Measurements from ENCODE around the gene DCAF4. TPM values are rescaled to one million over a fixed set of nuclear protein-coding genes. Genes with fewer than 3 reads are reported as not detected.
A peak's percentile ranks its signal among the peaks of the same experiment; 100 is the strongest.

DCAF4 gene
- total and polyA plus RNA-seq, 2 of the 4 experiments (the other 2 are of a cell fraction): 28.8 to 29.4 TPM

GRCh38 chr14:72921396-72921795 lies 4.9 kb upstream of the DCAF4 start:
- in situ Hi-C loops (cut with MboI; ENCODE audit: low sequenced_read_pairs): no loop called here
- Histone ChIP-seq H3K36me3 (ENCODE audit: control insufficient read depth, insufficient read depth, low read length) (no peaks in the 10 kb centered on the region), H4K91ac (ENCODE audit: insufficient read depth, low read depth, low read length) (peak overlapping the region; percentile 7; the same call in 1 of the 2 replicates), H4K5ac (ENCODE audit: low read depth, low read length) (no peak overlapping the region), H4K8ac (ENCODE audit: low read depth in 2 of 2, low read length in 2 of 2) (no peak overlapping the region), H2AK9ac (replicated peaks; ENCODE audit: low read depth, low read length, poor library complexity) (no peak overlapping the region), H3K4me1 (ENCODE audit: control insufficient read depth, insufficient read depth, low read length) (peaks cover 2% of the 10 kb centered on the region; the same call in 1 of the 2 replicates), H3K27ac (ENCODE audit: insufficient read depth, low read length) (no peak overlapping the region), H2BK5ac (ENCODE audit: low read depth, low read length, poor library complexity, severe bottlenecking) (no peak overlapping the region), H2AFZ (replicated peaks; ENCODE audit: low read length, poor library complexity) (no peak overlapping the region), H3K4ac (ENCODE audit: low read depth, low read length) (no peak overlapping the region), H3K79me1 (ENCODE audit: low read depth in 1 of 2, low read length in 2 of 2) (no peaks in the 10 kb centered on the region), H3K27me3 (ENCODE audit: control insufficient read depth, insufficient read depth, low read length) (no peaks in the 10 kb centered on the region; the same call in 1 of the 2 replicates), H2AK5ac (ENCODE audit: low read depth, low read length) (no peak overlapping the region; the same call in 1 of the 2 replicates), H3K18ac (ENCODE audit: low read depth, low read length) (no peak overlapping the region), H3K4me2 (ENCODE audit: low read depth, low read length) (no peak overlapping the region), H3K23ac (ENCODE audit: low read depth, low read length) (no peak overlapping the region), H2BK120ac (ENCODE audit: low read depth, low read length) (no peak overlapping the region), H4K20me1 (ENCODE audit: insufficient read depth, low read length) (no peaks in the 10 kb centered on the region), H3K4me3 (ENCODE audit: insufficient read depth, low read depth, low read length) (no peak overlapping the region), H3K9me3 (ENCODE audit: control insufficient read depth, insufficient read depth, low read length) (no peaks in the 10 kb centered on the region), H2BK20ac (ENCODE audit: low read depth, low read length) (peak overlapping the region; percentile 22; the same call in 1 of the 2 replicates), H3K56ac (ENCODE audit: extremely low read depth, insufficient read depth, low read length) (no peak overlapping the region), H3K9ac (ENCODE audit: low read depth, low read length) (no peak overlapping the region), H3K9me1 (ENCODE audit: insufficient read depth, low read length) (no peaks in the 10 kb centered on the region; the same call in 1 of the 2 replicates), H2BK15ac (ENCODE audit: low read depth, low read length) (no peak overlapping the region), H3K14ac (replicated peaks; ENCODE audit: low read depth, low read length) (no peak overlapping the region)
- TF ChIP-seq SMC3 (IDR thresholded peaks at IDR 0.05; ENCODE audit: low read depth, low read length) (no peak), MAZ (IDR thresholded peaks at IDR 0.05; ENCODE audit: borderline replicate concordance, low read depth, low read length) (no peak), RFX5 (IDR thresholded peaks at IDR 0.05; ENCODE audit: low read depth, low read length) (no peak), BHLHE40 (IDR thresholded peaks at IDR 0.05; ENCODE audit: low read depth, low read length) (no peak), NFE2L2 (IDR thresholded peaks at IDR 0.05; ENCODE audit: low read depth, low read length) (no peak), FOS (IDR thresholded peaks at IDR 0.05; ENCODE audit: low read depth, low read length) (no peak), ELK1 (IDR thresholded peaks at IDR 0.05; ENCODE audit: borderline replicate concordance, low read depth, low read length) (no peak), POLR2A (IDR thresholded peaks at IDR 0.05; ENCODE audit: low read depth, low read length) (no peak), USF2 (IDR thresholded peaks at IDR 0.05; ENCODE audit: low read depth, low read length) (no peak), CTCF (conservative IDR thresholded peaks at IDR 0.05; ENCODE audit: low read depth, low read length) (no peak), CEBPB (IDR thresholded peaks at IDR 0.05; ENCODE audit: low read depth, low read length) (no peak), MAFK (IDR thresholded peaks at IDR 0.05; ENCODE audit: low read depth, low read length) (no peak), CHD1 (IDR thresholded peaks at IDR 0.05; ENCODE audit: low read depth, low read length) (no peak), RAD21 (IDR thresholded peaks at IDR 0.05; ENCODE audit: low read length) (no peak), MXI1 (IDR thresholded peaks at IDR 0.05; ENCODE audit: borderline replicate concordance, low read depth, low read length) (no peak), RCOR1 (IDR thresholded peaks at IDR 0.05; ENCODE audit: insufficient replicate concordance, low read length) (no peak)
- BruUV-seq (replicated peaks): no TSS peak
- no peak for ATAC-seq (ENCODE audit: low read depth)
- DNase-seq: peak; percentile 35
- CTCF ChIA-PET: no interaction called here
- POLR2A ChIA-PET (ENCODE audit: unreplicated experiment): no interaction called here
- intact Hi-C loops (cut with micrococcal nuclease): no loop called here
- dilution Hi-C loops (cut with HindIII; ENCODE audit: low sequenced_read_pairs, unreplicated experiment): no loop called here

Data from IMR-90 (cell line).